DMS79 (cell line): ENCODE results near the gene ELN.
"Not testable (repeated sequence)": the region's sequence is repeated elsewhere in the genome, so short reads cannot be mapped to it uniquely, and the experiment has no call there.

Experiments
- DNase-seq: peaks from one replicate; lab custom pipeline; 2025; lab: John Stamatoyannopoulos, UW

ELN gene

DNA sequence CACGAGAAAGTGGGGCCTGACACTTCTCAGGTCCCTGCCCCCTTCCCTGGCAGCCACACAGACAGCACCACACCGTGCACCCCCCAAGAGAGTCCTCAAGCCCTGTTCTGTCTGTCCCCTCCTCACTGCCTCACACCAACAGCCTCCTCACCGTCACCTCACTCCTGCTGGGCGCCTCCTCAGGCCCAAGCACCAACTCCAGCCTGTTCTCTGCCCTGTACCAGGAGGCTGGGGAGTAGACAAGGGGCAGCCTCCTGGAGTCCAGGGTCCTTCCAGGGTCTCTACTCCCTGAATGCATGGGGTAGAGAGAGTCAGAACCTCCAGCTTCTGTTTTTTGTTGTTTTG, 26.9 kb upstream of the ELN start:
- DNase-seq: no peak

DNA sequence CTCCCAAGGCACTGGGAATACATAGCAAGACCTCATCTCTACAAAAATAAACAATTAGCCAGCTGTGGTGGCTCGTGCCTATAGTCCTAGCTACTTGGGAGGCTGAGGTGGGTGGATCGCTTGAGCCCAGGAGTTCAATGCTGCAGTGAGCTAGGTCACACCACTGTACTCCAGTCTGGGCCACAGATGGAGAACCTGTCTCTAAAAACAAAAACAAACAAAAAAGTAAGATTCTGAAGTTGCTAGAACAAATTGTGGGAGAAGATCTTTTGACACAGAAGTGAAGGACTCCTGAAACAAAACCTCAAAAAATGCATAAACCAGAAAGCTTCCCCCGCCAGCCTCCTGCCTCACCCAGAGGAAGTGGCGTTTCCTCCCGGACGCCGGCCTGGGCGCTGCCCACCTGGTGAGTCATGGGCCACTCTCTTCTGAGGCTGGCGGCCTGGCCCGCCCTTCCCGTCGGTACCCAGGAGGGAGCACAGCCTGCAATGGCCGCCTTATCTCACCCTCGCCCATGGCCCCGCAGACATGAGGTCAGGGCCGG, 25.4 kb upstream of the ELN start:
- DNase-seq: no peak

GRCh38 chr7:74003621-74004020, 24.4 kb upstream of the ELN start:
- no peak for DNase-seq

GRCh38 chr7:74006032-74006431, 21.9 kb upstream of the ELN start:
- DNase-seq: no peak

DNA sequence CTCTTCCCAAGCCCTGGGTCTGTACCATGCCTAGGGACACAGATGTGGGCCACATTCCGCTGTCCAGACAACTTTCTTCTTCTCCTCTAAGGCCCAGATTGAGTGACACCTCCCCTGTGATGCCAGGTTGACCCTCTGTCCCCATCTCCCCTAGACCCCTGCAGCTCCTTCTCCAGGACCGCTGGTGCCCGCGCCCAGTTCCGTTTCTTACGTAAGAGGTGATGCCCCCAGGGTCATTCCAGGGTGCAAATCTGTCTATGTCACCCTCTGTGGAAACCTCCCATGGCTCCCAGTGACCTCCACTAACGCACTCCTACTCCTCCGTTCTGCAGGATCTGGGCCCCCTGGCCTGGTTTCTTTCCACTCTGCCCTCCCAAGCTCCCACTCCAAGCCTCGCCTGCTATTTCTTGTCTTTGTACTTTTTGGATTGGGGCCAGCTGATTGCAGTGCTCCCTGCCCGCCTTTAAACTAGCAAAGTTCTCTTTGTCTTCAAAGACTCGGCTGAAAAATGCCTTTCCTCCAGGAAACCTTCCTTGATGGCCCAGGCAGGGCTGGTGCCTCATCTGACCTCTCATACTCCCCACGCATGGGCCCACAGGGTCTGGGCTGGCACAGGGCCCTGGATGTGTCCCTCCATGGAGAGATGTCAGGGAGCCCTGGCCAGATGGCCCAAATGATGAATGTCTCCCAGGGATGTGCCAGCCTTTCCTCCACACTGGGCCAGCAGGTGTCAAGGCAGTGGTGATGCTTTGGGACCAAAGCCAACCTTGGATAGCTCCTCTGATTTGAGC, 21.3 kb upstream of the ELN start:
- DNase-seq: no peak

GRCh38 chr7:74007242-74007567, 20.8 kb upstream of the ELN start:
- no peak for DNase-seq

DNA sequence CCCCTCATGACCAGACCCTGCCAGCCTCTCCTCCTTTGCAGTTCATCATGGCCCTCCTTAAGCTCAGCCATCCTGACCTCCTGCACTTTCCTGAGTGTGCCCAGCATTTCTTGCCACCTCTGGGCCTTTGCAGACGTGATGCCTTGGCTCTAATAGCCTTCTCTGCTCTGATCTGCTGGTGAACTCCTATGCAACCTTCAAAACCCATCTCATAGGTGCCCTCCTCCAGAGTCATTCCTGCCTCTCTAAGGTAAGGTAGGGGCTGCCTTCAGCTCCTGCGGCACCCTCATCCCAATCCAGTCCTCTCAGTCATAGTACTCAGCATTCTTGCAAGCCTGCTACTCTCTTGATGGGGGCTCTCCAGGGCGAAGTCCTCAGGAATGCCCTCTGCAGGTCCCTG, 19.3 kb upstream of the ELN start:
- no peak for DNase-seq

- DNase-seq: no peak
These were observed 18.3 kb upstream of the ELN start for GRCh38 chr7:74009719-74010118.

- DNase-seq: no peak
These were observed 17.6 kb upstream of the ELN start for GRCh38 chr7:74010407-74010806.

DNA sequence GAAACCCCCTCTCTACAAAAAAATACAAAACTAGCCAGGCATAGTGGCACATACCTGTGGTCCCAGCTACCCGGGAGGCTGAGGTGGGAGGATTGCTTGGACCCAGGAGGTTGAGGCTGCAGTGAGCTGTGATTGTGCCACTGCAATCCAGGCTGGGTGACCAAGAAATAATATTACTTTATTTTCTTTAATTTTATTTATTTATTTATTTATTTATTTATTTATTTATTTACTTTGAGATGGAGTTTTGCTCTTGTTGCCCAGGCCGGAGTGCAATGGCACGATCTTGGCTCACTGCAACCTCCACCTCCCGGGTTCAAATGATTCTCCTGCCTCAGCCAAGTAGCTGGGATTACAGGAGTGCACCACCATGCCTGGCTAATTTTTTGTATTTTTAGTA, 16.6 kb upstream of the ELN start:
- not testable (repeated sequence) for DNase-seq

DNA sequence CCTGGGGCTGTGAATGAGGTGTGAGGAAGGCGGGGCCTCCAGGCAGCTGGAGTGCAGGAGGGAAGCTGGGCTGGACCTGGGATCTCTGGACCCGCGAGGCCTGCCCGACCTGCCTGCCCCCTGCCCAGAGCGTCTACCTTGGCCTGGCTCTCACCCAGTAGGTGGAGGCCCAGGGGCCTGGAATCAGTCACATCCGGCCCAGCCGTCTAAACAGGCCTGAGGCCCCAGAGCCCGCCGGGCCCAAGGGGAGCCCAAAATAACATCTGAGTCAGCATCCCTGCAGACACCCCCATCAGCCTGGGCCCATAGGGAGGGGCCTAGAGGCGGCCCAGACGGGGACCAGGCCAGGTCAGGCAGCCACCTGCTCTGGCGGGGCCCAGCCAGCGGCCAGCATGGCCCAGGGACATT, 15.1 kb upstream of the ELN start:
- no peak for DNase-seq

DNA sequence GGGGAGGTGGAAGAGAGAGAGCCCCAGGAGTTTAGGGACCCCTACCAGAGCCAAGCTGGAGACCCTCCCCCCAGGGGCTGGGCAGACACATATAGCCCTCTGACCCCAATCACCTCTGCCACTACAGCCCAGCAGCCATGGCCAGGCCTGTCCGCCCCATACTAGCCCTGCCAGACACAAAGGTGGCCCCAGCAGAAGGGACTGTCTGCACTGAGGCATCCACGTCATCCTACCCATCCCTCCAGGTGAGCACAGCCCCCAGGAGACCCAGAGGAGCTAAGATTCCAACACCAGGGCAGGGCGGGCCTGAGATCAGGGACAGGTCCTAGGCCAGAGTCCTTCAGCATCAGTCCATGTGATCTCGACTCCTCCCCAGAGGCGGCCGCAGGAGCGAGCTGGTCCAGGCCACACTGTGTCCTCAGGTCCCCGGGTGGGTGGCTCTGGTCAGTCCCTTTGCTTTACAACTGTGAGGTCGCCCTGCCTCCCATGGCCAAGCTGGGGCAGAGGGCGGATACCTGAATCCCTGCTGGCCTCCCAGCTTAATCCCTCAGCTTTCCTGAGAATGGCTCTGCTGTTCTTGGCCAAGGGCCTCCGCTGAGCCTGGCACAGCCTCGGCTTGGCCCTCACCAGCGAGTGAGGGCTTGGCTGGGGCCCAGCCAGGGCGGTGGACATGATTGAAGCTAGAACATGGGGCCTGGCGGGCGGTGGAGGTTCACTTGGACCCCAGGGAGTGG, 14.3 kb upstream of the ELN start:
- no peak for DNase-seq

DNA sequence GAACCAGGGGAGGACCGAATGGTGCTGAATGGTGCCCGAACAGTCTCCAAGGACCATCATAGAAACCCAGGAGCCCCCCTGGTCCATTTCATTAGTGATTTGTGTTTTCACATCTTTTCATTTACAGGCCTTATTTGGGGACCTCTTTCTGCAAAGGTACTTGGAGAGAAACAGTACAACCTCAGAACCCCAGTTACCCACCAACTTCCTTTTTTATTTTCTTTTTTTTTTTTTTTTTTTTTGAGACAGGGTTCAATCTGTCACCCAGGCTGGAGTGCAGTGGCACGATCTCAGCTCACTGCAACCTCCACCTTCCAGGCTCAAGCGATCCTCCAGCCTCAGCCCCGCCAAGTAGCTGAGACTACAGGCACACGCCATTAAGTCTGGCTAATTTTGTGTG, 13.0 kb upstream of the ELN start:
- DNase-seq: no peak

- DNase-seq: no peak
These were observed 12.3 kb upstream of the ELN start for GRCh38 chr7:74015670-74016069.

- DNase-seq: no peak
These were observed 10.8 kb upstream of the ELN start for GRCh38 chr7:74017125-74017524.

DNA sequence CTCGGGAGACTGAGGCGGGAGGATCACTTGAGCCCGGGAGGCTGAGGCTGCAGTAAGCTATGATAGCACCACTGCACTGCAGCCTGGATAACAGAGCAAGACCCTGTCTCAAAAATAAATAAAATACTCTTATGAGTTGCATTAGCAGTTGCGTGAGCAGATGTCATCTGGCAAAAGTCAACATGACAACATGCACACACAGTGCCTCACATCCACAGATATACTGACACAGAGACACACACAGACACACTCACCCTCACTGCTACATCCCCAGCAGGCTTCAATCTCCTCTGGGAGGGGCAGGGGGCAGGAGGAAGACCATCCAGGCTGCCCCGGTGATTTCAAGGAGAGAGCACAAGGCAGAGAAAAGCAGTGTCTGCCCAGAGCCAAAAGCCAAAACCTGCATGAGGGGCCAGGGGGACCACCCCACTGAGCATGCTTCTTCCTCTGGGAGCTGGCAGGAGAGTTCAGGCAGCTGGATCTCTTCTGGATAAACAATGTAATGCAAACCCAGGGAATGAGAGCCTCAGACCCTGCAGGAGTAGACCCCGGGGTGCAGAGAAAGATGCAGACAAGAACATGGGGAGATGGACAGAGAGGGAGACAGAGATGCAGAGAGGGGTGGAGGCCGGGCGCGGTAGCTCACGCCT, 9.6 kb upstream of the ELN start:
- DNase-seq: no peak

- DNase-seq: no peak
These were observed 8.8 kb upstream of the ELN start for GRCh38 chr7:74019149-74019548.

DNA sequence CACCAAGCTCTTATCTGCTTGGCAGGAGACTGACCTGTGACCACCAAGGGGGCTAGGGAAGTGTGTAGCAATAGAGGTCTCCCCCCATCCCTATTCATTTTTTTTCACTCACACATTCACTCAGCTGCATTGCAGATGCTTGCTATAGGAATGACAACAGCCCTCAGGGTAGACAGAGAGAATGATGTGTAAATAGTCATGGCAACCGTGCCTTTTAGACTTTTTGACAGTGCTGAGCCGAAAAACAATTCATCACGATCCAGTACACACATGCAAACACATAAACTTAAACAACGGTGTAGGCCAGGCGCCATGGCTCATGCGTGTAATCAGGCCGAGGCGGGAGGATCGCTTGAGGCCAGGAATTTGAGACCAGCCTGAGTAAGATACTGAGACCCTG, 7.6 kb upstream of the ELN start:
- DNase-seq: no peak

DNA sequence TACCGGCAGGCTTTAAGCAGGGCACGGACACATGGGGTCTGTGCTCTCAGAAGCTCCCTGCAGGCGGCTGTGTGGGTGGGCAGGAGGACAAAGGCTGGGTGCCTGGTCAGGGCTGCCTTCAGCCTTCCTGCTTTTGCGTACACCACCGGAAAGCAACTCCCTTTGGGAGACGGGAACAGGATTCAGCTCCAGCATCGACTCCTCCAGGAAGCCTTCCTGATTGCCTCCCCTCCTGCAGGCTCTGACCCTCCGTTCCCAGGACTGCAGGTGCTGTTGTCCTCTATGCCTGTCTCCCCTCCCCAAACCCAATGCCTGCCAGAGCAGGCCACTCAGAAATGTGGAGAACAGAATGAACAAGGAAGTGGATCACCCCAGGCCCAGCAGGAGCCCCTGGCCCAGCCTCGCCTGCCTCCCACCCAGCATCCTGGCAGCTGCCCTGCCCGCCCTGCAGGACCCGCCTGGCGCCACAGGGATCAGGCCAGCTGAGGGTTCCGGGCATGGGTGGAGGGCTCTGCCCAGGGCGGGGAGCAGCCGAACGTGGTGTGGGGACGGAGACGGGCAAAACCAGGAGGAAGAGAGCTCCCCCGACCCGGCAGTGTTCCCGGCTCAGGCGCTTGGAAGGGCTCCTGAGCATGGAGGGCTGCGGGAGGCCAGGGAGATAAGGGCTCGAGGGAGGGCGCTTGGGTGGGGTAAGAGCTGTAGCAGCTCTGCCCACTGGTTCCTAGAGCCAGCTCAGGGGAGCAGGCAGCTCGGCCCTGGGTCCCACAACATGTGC, 6.2 kb upstream of the ELN start:
- no peak for DNase-seq

DNA sequence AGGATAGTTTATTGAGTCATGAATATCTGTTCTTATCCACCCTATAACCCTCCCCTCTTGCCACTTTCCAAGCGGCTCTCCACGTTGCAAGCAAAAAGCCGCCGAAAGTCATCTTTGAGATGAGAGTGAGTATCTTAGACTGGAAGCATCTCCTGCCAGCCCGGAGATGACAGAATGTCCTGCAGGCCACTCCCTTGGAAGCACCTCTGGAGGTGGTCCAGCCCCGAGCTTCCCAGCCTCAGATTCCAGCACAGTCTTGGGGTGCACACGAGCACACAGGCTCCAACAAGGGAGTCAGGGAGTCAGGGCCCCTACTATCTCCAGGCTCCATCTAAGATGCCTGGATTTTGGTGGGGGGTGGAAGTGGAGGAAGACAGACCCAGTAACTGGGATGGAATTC, 5.5 kb upstream of the ELN start:
- DNase-seq: no peak

GRCh38 chr7:74023092-74023536, 4.9 kb upstream of the ELN start:
- DNase-seq: no peak

DNA sequence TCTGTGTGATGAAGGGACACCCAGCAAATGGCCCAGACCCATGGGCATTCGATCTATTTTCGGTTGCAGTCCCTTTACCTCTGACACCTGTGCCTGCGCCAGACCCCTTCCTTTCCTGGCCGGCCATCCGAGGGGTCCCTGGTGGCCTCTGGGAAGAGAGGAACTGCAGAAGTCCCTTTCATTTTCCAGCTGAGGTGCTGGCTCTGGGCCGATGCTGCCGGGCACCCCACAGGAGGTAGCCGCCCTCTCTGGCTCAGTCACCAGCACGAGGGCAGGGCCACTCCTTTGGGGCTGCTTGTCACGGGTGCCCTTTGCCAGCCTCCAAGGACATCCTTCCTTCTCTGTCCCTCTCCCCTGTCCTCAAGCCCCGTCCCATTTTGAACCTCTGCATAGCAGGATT, 4.2 kb upstream of the ELN start:
- DNase-seq: no peak
